GM18873 (cell line): ENCODE measurements around the gene SYT5.
"Not testable (repeated sequence)": the region's sequence is repeated elsewhere in the genome, so short reads cannot be mapped to it uniquely, and the experiment has no call there.

Experiments
- ATAC-seq: cut with Tn5 transposase; IDR thresholded peaks from one replicate; pipeline ENCODE4 v1.9.1; 2021; ENCODE audit warnings: mild to moderate bottlenecking, moderate library complexity, moderate number of reproducible peaks; ENCODE audit not compliant: unreplicated experiment, low FRiP score

Gene SYT5

GRCh38 chr19:55179606-55180484 is at the start of gene SYT5:
Gene SYT5, minus strand, starts transcription at chr19:55180289. Its CDS starts 1,248 bp downstream, at chr19:55179041.
- no peak for ATAC-seq

DNA sequence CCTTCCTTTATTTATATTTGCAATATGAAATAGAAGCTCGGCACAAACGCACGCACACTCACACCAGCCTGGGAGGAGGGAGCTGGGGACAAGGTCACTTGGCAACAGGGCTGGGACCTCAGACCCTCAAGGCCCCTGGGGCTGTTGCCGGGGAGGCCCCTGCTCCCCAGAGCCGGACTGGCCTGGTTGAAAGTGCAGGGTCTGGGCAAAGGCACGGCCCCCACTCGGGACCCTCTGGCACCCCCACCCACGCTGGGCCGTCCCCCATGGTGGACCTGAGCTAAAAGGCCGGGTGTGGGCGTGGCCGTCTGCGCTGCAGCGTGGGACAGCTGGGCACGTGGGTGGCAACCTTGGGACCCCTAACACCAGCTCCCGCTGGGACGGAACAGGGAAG is 49.7 kb upstream of the SYT5 start:
- ATAC-seq = no peak

DNA sequence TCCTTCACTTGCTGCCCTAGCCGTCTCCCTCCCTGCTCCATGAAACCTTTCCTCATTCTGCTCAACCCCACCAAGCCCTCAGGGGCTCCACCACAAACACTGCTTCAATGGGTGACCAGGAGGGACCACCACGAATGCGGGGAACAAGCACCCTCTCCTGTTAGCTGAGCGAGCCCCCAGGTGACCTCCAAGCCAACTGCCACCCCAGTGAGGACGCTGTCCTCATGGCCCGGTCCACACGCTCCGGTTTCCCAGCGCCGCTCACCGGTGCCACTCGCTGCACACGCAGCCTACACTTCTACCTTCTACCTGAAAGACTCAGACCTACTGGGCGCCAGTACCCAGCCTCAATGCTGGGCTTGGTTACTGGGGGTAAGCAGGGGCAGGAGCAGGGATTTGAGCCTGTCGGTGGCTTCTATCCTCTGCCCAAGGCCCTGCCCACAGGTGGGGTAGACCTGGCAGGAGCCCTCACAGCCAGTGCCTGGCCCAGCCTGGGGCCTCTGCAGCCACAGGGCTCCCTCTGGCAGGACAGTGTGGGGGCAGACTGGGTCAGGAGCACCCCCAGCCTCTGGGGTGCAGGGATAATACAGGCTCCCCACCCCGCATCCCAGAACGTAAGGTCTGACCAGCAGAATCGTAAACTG is 49.2 kb upstream of the SYT5 start:
- ATAC-seq = no peak

GRCh38 chr19:55228403-55229031 is 48.4 kb upstream of the SYT5 start, which contains the start of gene TMEM86B:
Gene TMEM86B, minus strand, starts transcription at chr19:55228763. Its CDS starts 22 bp downstream, at chr19:55228741.
- ATAC-seq = no peak

DNA sequence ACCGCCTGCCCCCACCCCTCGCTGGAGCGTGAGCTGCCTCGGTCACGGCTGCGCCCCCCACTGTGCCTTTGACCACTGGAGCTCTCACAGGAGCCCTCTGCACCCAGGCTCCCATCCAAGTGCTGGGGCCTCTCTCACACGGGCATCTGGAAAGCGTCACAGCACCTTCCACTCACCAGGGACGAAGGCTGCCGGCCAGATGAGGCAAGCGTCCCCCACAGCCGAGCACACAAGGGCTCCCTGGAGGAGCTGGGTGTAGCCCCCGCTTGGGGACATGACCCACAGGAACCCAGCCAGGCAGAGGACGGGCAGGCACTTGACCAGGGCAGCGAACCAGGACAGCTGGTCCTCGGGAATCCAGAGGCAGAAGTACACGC is 47.9 kb upstream of the SYT5 start:
- no peak for ATAC-seq

GRCh38 chr19:55227241-55228014 is 47.3 kb upstream of the SYT5 start:
- ATAC-seq = no peak

- ATAC-seq = no peak
Observed at GRCh38 chr19:55226788-55227187, 46.7 kb upstream of the SYT5 start.

DNA sequence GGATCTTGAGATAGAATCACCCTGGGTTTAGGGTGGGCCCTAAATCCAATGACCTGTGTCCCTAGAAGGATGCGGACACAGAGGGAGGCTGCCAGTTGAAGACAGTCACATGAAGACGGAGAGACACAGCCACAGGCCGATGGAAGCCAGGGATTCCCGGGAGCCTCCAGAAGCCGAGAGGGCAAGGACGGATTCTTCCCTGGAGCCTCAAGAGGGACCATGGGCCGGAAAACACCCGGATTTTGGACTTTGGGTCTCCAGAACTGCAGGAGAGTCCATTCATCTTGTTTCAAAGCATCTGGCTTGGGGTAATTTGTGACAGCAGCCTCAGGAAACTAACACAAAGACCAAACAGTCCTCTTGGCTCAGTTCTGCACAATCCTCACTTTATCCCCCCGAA is 46.2 kb upstream of the SYT5 start:
- ATAC-seq = no peak

DNA sequence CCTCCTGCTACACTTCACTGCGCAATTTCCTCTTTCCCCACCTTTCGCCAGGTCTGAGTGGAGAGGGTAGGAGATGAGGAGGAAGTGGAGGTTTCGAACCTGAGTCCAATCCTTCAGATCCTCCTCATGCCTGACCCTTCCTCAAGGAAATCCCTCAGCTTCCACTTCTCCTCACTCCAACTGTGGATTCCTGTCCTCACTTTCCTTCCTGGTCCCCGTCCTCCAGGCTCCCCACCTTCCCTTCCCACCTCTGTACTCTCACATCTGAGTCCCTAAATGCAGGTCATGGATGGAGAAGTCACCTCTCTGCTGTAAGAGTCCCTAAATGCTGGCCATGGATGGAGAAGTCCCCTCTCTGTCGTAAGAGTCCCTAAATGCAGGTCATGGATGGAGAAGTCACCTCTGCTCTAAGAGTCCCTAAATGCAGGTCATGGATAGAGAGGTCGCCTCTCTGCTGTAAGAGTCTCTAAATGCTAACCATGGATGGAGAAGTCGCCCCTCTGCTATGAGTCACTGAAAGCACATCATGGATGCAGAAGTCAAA is 45.4 kb upstream of the SYT5 start:
- no peak for ATAC-seq

DNA sequence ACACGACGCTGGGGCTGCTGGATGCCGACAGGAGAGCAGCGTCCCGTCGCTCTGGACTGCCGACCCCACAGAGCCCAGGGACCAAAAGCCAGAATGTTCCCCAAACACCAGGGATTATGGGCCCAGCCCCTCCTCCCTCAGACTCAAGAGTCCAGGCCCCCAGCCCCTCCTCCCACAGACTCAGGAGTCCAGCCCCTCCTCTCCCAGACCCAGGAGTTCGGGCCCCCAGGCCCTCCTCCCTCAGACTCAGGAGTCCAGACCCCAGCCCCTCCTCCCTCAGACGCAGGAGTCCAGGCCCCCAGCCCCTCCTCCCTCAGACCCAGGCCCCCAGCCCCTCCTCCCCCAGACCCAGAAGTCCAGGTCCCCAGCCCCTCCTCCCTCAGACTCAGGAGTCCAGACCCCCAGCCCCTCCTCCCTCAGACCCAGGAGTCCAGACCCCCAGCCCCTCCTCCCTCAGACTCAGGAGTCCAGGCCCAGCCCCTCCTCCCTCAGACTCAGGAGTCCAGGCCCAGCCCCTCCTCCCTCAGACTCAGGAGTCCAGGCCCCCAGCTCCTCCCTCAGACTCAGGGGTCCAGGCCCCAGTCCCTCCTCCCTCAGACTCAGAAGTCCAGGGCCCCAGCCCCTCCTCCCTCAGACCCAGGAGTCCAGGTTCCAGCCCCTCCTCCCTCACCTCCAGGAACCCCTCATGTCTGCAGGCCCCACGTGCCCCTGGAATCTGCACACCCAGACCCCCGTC is 44.8 kb upstream of the SYT5 start:
- not testable (repeated sequence) for ATAC-seq

- no peak for ATAC-seq
Observed at GRCh38 chr19:55224038-55224665, 44.1 kb upstream of the SYT5 start.

GRCh38 chr19:55223291-55224037 is 43.4 kb upstream of the SYT5 start:
- no peak for ATAC-seq

GRCh38 chr19:55220525-55220924 is 40.4 kb upstream of the SYT5 start:
- ATAC-seq = no peak

GRCh38 chr19:55216461-55217198 is 36.5 kb upstream of the SYT5 start:
- ATAC-seq = no peak

GRCh38 chr19:55213547-55213946 is 33.5 kb upstream of the SYT5 start:
- ATAC-seq = no peak

DNA sequence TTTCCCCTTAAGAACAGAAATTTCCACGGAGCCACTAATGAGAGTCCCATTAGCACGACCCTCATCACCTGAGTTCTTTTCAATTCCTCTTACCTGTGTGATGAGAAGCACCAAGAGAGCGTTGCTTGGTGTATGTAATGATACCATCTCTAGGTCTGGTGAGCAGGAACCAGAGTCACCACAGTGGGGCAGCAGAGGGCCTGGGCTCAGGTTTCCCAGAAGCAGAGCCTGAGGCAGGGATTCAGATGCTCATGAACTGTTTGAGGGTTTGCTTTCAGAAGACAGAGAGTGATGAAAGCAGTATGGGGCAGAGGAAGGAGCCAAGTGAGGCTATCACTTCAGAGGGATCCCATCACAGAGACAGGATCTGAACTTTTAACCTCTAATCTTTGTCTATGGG is 32.4 kb upstream of the SYT5 start:
- ATAC-seq = no peak

DNA sequence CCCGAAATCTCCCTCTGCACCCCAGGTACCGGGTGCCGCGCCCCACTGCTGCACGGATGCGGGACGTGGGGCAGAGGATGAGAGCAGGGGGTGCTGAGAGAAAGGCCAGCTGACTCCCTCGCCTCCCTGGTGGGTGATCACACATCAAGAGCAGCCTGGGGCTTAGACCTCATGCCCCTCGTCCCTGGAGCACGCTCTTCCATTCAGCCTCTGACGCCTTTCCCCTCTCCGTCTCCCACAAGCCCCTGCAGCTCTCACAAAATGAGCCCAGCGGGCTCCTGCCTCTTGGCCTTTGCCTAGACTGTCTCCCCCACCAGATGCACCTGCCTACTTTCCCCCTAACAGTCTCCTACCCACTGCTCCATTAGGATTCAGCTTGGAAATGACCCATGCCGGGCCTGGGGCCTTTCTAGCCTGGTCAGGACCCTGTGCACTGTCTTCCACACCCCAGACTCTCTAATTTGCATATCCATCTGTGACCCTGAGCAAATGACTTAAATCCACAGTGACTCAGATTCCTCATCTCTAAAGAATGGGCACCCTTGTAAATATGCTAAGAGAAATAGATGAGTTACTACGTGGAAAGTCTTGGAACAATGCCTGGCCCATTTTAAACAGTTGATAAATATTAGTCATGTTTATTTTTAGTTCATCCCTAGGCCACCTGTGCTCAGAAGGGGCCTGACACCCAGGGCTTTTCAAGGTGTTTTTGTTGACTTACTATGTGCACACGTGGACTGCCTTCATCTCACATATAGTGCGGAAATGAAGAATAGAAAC is 29.8 kb upstream of the SYT5 start:
- no peak for ATAC-seq
